Fibroblast of peridontal ligament (primary cell): ENCODE results near the gene RDH13.
A peak's percentile ranks its signal among the peaks of the same experiment; 100 is the strongest.

Experiments used
- DNase-seq: peaks from one replicate; pipeline ENCODE4 v3.0.0-alpha.2; 2010; ENCODE audit errors: extremely low read depth

RDH13 gene

DNA sequence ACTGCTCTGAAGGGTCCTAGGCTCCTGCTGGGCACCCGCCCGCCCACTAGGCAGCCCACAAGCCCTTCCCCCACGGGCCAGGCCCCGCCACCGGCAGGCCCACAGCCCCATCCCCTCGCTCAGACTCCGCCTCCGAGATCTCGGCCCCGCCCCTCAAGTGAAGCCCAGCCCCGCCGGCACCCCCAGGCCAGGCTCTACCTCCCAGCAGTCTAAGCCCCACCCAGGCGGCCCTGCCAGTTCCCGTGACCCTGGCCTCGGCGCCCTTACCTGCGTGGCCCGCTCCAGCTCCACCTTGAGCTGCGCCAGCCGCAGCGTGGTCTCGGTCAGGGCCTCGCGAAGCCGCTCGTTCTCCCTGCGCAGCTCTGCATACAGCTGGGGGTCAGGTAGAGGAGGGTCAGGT, 29.0 kb upstream of the RDH13 start:
- DNase-seq: no peak

GRCh38 chr19:55091126-55091910, 28.4 kb upstream of the RDH13 start:
- DNase-seq: no peak

GRCh38 chr19:55090564-55090963, 27.6 kb upstream of the RDH13 start:
- DNase-seq: no peak

GRCh38 chr19:55089342-55089944, 26.5 kb upstream of the RDH13 start:
- DNase-seq: no peak

GRCh38 chr19:55088543-55089341, 25.8 kb upstream of the RDH13 start:
- DNase-seq: peak; percentile 61

GRCh38 chr19:55088021-55088451, 25.1 kb upstream of the RDH13 start:
- DNase-seq: no peak

DNA sequence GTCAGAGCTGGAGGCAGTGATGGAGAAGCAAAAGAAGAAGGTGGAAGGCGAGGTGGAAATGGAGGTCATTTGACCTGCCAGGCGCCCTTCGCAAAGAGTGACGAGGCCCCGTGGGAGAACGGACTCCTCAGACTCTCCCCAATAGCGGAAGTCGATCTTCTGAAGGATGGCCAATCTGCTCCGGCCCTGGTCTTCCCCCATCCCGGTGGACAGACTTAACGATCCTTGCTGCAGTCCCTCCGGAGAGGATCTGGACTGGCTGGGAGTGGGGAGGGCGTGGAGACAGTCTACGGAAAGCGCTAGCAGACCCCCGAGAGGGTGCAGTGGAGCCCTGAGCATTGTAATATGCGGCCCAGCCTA, 24.6 kb upstream of the RDH13 start:
- peak; percentile 5 for DNase-seq

DNA sequence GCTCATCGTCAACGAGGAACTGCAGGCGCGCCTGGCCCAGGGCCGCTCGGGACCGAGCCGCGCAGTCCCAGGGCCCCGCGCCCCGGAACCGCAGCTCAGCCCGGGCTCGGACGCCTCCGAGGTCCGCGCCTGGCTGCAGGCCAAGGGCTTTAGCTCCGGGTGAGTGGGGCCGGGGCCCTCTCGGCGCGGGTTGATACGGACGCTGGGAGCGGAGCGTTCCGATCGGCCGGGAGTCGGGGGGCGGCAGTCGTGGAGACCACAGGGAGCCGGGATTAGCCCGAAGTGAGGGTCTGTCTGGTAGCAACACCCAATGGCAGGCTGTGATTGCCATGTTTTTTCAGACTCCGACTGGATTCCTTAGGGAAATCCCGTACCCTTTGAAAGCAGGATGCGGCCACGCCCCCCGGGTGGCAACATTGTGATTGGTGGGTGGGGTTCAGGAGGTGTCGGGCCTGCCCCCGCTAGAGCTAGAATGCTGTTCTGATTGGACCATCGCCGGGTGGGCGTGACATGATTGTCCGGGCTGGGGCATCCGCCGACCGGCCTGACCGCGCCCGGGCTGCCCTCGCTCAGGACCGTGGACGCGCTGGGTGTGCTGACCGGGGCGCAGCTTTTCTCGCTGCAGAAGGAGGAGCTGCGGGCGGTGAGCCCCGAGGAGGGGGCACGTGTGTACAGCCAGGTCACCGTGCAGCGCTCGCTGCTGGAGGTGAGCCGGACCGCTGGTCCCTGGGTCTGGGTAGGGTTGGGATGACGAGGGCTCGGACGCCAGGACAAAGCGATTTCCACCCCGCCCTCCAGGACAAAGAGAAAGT, 24.0 kb upstream of the RDH13 start:
- DNase-seq: peak; percentile 80

GRCh38 chr19:55085923-55086715, 23.2 kb upstream of the RDH13 start:
- no peak for DNase-seq

DNA sequence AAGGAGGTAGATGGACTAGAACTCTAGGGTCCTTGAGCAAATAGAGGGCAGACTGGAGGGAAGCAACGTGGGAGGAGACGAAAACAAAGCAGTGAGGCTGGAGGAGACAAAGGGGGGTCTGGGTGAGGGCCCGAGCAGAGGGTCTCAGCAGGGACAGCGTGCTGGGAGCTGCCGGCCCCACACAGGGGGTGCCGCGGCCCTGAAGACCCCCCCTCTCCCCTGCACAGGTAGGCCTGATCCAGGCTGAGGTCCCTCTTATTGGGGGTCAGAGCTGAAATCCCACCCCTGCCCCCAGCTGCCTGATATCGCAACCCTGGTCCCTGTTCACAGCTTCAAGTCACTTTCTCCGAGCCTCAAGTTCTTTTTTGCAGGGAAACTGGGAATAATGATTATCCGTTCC, 21.5 kb upstream of the RDH13 start:
- no peak for DNase-seq

DNA sequence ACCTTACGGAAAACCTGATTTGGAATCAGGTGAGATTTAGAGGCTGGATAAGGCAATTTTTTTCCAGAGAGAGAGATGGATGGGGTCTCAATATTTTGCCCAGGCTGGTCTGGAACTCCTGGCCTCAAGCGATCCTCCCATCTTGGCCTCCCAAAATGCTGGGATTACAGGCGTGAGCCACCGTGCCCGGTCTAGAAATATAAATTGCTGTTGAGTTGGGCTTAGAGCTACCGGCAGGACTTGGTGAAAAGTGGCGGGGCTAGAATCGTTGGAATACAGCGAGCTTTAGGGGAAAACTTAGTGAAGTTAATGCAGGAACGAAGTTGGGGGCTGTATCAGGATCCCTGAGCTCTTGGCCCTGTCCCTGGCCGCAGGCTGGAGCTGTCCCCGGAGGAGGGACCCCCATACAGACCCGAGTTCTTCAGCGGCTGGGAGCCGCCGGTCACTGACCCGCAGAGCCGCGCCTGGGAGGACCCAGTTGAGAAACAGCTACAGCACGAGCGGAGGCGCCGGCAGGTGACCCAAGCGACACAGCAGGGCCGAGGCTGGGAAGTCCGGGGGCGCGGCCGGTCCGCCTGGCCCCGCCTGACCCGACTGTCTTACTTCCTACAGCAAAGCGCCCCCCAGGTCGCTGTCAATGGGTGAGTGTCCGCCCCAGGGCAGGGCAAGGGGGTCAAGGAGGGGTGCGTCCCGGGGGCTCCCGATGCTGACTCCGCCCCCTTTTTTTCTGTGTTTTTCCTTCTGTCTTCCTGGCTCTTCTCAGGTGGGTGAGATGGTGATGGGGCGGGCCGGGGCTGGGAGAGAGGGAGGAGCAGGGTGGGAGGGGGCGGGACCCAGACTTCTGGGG, 20.3 kb upstream of the RDH13 start:
- DNase-seq: no peak

- DNase-seq: peak; percentile 13
Observed at GRCh38 chr19:55082020-55082851, 19.3 kb upstream of the RDH13 start.

GRCh38 chr19:55081770-55082019, 18.7 kb upstream of the RDH13 start:
- DNase-seq: no peak

DNA sequence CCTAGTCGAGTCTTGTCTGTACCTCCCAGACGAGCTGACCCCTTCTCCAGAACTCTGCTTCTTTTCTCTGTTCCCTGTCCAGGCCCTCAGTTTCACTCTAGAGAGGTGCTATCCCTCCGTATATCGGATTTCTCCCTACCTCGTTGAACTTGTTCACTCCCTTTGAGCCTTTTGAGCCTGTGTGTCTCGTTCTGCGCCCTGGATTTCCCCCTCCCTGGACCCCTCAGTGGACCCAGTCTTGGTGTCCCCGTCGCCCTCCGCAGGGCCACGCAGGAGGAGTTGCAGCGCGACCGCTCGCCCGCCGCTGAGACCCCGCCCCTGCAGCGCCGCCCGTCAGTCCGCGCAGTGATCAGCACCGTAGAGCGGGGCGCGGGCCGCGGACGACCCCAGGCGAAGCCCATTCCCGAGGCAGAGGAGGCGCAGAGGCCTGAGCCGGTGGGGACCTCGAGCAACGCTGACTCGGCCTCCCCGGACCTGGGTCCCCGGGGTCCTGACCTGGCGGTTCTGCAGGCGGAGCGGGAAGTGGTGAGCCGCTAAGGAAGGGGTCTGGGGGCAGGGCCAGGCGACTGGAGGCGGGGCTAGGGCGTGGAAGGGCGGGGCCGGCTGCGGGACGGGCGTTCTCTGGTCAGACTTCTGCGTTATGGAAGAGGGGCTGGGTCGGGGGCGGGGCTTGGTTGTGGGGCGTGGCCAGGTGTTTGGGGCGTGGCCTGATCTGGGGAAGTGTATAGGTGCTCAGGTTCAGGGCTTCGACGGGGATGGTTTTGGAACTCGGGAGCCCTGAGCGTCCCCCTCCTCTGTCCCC, 18.2 kb upstream of the RDH13 start:
- no peak for DNase-seq

GRCh38 chr19:55080121-55080967, 17.4 kb upstream of the RDH13 start:
- peak; percentile 24 for DNase-seq

DNA sequence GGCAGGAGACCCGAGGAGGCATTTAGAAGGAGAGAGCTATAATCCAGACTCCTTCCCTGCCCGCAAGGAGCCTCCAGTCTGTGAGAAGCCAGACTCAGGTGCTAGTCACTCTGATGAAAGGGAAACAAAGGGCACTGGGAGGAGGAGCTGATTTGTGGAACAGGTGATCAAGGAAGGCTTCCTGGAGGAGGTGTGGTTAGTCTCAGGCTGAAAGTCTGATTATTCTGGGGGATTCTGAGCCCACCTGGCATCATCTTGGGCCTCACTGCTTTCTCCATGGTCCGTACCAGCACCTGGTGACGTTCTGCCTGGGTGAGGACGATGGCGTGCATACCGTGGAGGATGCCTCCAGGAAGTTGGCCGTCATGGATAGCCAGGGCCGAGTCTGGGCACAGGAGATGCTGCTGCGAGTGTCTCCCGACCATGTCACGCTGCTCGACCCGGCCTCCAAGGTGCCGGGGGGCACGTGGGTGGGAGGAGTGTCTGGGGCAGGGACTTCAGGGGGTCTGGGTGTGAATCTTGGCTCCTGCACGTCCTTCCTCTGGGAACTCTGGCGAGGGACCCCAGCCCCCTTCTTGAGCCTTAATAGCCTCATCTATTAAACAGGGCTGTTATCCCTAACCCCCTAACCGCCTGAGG, 16.6 kb upstream of the RDH13 start:
- DNase-seq: no peak

GRCh38 chr19:55078996-55079395, 16.0 kb upstream of the RDH13 start:
- no peak for DNase-seq
